T47D (cell line): ENCODE measurements around the gene CXCL12.

Experiments
- DNase-seq, 2 experiments: peaks; one replicate each; pipeline versions ENCODE4 v3.0.0 to v3.0.0-alpha.2; 2011 to 2012; ENCODE audit warnings: low read depth in 1 of 2, low spot score in 1 of 2
- JUND ChIP-seq: IDR thresholded peaks from 2 replicates; pipeline ENCODE4 v1.6.1; 2012; ENCODE audit warnings: low read depth
- in situ Hi-C: cut with HindIII; loops from 2 replicates; pipeline ENCODE4 v1.10.0; 2016; ENCODE audit warnings: low sequenced_read_pairs, low pct_unique_long_range_greater_than_20kb

CXCL12 gene

DNA sequence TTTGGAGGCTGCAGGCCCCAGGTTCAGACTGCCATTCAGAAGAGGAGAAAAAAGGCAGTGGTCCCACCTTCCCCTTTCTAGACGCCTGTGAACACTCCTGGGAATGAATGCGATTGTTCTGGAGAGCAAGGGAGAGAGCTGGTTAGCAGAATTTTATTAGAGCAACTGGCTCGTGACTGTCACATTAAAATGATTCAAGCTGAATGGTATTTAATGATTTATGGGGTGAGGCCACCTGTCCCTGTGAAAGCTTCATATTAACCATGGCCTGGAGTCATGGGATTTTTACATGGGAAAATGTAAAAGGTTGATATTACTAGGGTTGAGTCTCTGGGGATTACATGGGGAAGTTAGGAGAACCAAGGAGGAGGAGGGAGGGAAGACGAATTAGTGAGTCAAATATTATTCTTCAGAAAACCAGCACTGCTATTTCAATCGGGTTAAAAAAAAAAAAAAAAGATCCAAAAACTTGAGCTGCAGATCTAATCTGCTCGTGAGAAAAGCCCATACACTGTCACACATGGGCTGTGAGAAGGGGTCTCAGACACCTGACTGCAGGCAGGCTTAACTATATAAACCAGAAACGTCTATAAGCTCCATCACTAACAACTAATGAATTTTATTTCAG lies 8.3 kb downstream of the CXCL12 start:
- no peak for DNase-seq
- TF ChIP-seq JUND = no peak
- in situ Hi-C loops = no loop called here

DNA sequence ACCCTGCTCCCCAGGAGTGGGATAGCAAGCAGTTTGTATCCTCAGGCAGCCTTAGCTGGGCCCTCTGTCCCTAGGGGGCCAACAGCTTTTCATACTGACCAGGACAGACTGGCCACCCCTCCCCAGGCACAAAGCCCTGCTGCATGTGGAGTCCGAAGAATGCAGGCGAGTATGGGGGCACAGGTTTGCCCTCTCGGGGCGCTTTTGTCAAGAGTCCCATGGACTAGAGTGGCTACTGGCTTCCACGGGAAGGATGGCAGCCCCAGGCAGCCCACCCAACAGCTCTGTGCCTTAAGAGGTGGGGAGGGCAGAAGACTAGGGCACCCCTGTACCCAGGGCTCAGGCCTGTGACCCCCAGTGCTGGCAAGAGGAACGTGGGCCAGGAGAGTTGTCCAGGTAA lies 10.7 kb downstream of the CXCL12 start:
- in situ Hi-C loops = no loop called here
- TF ChIP-seq JUND = no peak
- no peak for DNase-seq

DNA sequence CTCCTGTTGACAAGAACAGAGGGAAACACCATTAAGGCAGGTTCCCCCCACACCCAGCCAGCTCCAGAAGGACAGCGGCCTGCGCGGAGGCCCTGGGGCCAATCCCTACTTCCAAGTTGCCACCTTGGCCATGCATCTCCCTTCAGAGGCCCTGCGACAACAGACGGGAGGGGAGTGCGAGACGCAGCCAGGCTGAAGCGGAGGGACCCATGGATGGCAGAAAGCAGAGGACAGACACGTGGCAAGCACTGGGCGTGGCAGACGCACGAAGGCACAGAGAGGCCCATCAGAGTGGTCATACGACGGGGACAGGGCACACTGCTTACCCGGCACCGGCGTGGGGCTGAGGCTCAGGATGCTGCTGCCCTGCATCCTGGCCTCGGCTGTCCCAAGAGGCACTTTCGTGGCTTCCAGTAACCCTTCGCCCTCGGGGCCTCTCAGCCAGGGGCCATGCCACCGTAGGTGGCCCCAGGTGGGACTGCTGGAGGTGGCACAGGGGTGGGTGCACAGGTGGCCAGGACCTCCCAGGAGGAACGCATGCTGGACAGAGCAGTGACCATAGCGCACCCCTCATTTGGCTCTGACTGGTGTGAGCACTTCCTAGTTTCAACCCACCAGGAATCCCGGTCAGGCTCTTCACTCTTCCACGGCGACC lies 11.4 kb downstream of the CXCL12 start:
- DNase-seq = no peak
- TF ChIP-seq JUND = no peak
- in situ Hi-C loops = no loop called here

DNA sequence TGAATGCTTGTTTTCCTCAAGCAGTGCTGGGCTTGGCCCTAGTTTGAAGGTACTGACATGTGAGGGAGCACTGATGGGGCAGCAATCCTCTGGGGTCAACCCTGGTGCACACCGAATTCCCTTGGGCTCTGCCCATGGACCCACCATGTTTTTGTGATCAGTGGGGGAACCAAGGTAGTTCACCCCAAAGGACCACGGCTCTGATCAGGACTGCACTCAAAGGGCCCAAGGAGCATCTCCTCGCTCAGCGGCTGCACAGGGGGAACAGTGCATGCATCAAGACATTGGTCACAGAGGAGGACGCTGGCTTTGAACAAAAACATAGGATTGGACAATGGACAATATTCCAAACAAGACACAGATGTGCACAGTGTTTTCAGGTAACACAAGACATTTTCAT lies 12.7 kb downstream of the CXCL12 start:
- no peak for DNase-seq
- no peak for TF ChIP-seq JUND
- in situ Hi-C loops = no loop called here

DNA sequence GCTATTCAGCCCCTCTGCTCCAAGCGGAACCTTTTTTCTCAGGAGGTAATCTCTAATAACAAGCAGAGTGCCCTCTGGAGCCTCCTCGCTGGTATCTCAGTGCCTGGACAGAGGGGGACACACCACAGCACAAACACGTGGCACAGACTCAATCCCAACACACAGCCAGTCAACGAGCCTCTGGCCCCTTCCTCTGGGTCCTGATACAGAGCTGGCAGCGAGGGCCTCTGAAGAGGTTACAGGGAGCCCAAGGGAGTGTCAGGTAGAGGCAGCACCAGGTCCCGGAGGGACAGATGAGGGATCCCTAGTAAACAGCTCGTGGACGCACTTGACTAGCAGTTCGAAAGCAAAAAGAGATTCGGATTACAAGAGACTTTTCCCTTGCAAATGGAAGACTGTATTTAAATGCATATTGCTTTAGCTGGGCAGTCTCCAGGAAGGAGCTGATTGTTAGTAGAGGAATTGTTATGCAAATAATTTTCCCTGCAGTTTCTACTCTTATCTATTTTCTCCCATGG lies 14.1 kb downstream of the CXCL12 start:
- DNase-seq = no peak
- no peak for TF ChIP-seq JUND
- in situ Hi-C loops = no loop called here

DNA sequence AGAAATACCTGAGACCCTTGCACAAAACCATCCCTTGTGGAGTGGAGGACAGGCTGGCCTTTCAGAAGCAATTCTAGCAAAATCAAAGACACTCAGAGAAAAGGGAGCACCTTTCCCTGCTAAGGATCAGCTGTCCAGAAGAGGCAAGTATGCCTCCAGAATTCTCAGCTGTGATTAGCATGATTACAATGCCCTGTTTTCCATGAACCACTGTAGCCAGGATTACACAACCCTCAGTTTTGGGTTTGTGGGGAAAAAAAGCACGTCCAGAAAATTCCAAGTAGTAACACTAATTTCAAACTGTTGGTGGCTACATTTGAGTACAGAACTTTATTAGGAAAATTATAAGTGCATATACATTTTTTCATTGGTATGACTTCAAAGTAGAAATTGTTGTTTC lies 15.0 kb downstream of the CXCL12 start:
- DNase-seq = no peak
- no peak for TF ChIP-seq JUND
- in situ Hi-C loops = no loop called here

DNA sequence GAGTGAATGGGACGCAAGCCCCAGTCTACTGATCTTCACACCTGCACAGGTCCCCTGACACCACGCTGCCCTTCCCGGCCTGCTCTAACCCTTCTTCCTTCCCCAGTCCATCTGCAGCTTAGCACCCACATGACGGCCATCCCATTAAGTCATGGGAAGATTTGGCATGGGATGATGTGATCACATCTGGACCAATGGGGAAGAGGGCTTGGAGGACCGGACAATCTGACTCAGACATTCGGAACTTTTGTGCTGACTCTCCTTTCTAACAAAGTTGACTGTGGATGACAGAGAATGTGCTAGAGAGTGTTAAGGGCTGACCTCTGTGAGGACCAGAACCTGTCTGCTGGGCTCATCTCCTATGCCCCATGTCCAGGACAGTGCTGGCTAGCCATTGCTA lies 15.6 kb downstream of the CXCL12 start:
- no peak for DNase-seq
- in situ Hi-C loops = no loop called here
- no peak for TF ChIP-seq JUND

DNA sequence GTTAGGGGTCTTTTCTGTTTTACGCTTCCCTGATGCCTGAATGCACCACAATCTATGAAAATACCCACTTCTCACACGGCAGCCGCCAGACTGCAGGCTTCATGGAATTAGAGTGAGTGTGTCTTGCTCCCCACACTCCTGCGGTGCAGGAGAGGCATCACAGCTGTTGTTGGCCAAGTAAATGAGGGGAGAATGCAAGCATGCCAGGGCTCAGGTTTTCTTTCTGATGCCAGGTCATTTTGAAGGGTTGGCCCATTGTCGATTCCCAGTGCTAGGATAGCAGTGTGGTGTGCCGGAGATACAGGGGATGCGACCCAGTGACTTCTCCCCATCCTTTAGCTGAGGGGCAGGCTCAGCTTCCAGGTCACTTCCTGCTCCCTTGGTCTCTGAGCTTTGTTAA lies 16.3 kb downstream of the CXCL12 start:
- DNase-seq = no peak
- TF ChIP-seq JUND = no peak
- in situ Hi-C loops = no loop called here

DNA sequence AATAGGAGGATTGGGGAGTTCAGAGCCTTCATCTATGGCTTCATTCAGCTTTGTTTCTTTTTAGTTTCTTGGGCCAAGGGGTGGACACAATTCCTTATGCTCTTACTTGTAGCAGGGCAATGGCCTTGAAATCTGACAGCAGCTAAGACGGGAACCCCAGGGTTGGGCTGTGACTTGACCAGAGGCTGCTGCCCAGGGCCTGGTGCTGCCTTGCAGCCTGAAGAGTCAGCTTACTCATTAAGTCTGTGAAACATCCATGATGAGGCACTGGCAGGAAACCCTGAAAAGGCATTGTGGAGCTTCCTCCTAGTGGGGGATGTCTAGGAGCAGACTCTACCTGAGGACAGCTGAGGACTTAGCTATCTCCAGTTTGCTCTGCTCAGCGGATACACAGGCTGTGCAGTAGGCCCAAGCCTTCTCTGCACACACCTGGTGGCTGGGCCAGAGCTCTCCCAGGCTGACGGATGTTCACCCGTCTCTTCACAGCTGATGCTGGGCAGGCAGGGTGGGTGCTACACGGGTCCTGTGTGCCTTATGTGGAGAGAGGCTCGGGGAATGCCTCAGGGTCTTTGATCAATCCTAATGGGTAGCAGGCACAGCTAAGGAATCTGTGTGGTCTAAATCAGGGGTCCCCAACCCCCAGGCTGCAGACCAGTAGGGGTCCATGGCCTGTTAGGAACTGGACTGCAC lies 17.8 kb downstream of the CXCL12 start:
- DNase-seq = no peak
- TF ChIP-seq JUND = no peak
- in situ Hi-C loops = no loop called here

DNA sequence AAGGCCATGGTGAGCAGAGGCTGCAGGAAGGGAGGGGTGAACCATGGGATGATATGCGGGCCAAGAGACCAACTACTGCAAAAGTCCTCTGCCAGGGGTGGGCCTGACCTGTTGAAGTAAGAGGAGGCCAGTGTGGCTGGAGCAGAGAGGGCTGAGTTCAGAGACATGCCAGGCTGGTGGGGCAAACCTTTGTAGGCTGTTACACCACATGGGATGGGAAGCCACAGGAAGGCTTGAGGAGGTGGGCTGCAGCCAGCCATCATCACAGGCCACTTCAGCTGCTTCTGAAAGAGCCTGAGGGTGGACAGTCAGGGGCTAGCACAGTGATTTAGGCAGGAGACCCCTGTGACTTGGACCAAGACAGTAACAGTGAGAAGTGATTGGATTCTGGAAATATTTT lies 20.3 kb downstream of the CXCL12 start:
- in situ Hi-C loops = no loop called here
- no peak for DNase-seq
- no peak for TF ChIP-seq JUND

DNA sequence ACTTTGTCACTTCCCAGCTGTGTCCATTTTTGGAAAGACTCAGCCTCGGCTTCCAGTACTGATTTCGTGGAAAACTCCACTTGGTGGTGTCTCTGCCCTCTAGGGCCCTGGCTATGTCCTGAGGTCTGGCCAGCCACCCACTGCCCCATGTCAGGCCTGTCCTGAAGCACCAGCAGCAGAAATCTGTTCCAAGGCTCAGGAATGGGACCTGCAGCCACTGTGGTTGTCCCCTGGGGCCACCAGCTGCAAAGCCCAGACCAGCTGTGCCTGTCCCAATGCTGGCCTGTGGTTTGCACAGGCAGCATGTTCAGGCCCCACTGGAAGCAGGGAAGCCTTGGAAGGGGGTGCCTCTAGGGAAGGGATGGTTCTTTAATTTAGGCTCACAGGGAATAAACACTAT lies 21.2 kb downstream of the CXCL12 start:
- DNase-seq = no peak
- no peak for TF ChIP-seq JUND
- in situ Hi-C loops = no loop called here

DNA sequence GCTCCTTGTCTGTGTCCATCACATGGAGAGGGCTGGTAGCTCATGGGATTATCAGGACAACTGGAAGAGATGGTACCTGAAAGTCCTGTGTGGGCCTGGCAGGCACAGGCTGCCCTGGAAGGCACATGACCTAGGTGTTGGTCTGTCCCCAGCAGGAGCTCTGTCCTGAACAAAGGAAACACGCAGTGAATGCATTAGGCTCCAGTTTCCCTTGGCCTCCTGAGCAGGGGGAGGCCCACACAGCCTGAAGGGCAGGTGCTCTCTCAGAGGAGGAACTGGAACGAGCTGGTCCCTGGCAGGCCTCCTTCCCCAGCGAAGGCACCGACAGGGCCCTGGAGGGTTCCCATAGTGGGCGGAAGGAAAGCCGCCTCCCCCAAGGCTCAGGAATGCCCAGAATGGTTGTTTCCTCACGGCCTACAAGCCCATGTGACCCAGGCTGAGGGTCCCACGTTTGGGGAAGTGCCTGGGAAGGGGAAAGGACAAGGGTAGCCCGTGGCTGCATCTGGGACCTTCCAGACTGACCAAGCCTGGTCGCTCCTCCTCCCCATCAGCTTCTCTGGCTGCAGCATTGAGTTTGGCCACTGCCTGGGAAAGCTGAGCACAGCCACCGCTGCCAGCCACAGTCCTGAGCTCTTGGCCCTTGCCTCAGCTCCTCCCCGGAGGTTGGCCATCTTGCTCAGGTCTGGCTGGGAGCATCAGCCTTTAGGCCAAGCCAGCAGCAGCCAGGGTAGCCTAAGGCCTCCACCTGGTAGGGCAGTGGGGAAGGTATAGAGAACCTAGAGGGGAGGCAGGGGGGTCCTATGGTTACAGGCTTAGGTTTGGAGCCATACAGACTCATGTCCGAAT lies 21.8 kb downstream of the CXCL12 start:
- no peak for TF ChIP-seq JUND
- in situ Hi-C loops = no loop called here
- no peak for DNase-seq
